DMS153 (cell line): ENCODE results near the gene TMPRSS13.
"Not testable (repeated sequence)": the region's sequence is repeated elsewhere in the genome, so short reads cannot be mapped to it uniquely, and the experiment has no call there.

Source experiments
- DNase-seq: peaks from one replicate; lab custom pipeline; 2025; lab: John Stamatoyannopoulos, UW

The TMPRSS13 gene

DNA sequence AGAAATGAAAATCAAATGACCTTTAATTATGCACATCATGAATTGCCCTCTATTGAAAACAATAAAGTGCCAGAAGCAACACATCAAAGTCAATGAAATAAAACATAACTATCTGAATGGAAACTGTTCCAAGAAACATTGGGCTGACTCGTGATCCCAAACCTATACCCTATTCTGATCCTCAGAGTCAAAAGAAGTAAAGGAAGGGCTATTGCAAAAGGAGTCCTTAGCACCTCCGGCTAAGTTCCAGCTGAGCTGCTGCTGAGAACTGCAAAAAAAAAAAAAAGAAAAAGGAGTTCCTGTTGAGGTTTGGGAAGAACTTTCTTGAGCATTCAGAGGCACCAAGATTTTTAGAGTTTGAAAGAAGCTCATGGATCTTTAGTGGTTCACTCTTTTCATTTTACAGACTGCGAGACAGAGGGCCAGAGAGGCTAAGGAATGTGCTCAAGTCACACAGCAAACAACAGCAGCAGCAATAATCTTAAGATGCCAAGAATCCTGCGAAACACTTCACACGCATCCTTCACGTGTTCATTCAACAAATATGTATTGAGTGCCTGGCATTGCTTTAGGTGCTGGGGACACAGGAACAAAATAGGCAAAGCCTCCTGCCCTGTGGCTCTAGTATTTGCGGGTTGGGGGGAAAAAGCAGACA, 841 bp upstream of the TMPRSS13 start:
- DNase-seq, result no peak

DNA sequence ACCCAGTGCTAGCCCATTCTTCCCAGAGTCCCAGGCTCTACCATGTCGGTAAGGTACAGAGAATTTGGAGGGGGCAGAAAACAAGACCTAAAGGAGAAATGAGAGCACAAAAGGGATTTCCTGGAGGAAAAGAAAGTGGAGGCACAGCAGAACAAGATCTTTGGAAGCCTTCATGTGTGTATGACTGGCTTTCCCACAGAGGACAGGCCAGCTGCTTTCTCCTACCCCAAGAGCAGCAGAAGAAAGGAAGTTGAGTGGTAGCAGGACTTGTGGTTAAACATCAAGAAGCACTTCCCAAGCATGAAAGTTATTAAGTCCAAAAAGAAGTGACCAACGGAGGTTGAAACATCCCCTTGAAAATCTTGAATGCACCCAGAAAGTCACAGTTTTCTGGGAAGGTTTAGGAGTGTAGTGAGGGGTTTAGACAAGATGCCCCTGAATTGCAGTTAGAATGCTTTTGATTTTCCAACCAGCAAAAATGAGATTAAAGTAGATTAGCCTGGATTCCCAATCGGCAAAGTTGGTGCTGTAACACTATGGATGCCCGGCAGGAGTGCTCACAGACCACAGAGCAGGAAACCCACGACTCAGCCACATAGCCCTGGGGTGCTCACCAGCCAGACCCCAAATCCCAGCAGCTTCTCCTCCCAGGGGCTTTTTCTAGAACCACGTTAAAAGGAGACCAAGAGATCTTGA, 608 bp downstream of the TMPRSS13 start:
- no peak for DNase-seq

DNA sequence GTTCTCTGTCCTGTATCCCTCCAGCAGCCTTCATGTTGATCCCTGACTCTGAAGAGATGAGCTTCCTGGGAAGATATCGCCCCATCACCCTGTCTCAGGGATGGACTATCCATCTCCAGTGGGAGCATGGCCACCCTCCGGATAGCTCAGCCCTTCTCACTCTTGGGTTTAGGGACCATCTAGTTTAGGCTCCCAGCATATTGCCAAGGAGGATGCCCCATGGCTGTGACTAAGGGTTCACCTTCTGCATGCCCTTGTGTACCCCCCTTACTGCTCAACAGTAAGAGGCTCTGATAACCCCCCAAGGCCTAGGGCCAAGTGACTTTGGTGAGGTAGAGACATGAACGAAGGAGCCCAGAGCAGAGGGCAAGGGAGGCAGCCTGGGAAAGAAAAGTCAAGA, 1.3 kb downstream of the TMPRSS13 start:
- DNase-seq, result no peak

DNA sequence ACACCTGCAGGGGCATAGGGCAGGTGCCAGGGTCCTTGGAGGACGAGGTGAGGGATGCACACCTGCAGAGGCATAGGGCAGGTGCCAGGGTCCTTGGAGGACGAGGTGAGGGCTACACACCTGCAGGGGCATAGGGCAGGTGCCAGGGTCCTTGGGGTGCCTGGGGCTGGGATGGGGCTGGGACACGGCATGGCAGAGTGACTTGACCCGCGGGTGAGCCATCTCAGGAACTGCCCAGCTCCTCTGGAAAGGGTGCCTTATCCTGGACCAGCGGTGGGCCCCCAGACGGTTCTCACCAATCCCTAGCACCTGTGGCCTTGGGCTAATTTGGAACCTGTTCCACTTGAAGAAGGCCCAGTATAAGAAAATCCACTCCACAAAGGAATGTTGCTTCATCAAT, 3.0 kb downstream of the TMPRSS13 start:
- DNase-seq, result not testable (repeated sequence)

DNA sequence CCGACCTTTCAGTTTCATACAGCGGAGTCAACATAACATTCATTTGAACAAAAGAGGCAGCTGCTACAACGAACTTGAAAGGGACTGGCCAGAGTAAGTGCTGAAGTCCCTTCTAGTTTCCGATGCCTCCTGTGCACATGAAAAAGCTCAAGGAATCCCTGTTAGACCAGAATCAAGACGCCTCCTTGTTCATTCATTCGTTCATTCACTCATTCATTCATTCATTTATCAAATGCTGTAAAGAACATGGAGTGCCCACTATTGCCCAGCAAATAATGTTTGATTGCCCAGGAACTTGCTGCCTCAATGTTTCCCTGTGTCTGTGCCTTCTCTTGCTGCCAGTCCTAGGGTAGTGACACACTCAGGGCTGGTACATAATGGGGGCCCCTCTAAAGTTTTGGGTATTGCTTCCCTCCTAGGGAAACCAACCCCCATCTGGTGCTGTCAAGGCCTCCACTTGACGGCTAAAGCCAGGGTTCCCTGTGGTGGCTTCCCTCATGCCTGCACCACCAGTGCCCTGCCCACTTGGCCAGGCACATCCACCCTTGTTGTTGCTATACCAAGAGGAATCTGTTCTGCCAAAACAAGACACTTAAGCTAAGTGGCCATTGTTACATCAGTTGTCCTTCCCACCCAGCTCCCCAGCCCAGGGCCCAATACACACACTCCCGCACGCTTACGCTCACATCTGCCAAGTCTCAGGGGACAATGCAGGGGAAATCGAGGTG, 3.8 kb downstream of the TMPRSS13 start:
- DNase-seq, result peak; percentile 90

DNA sequence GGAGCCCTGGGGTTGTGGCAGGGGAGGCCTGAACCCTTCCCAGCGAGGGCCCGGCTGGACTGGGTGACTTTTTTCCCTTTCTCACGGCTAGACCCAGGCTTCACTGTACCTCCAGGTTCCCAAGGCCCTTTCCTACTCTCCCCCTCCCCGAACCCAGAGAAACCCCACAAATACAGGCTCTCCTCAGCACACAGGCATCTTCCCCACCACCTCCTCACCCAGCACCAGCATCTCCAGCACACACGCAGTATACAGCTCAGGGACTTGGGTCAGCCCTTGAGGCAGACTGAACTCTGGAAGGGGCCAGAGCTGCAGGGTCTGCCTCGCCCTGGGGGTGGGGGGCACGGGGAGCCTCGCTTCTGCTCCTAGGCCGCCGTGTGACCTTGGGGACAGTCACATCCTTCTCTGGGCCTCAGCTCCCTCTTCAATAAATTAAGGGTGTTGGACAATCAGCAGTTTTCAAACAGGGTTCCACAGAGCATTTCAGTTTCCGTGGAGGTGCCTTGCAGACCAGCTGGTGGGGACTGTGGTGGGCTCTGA, 4.5 kb downstream of the TMPRSS13 start:
- no peak for DNase-seq

DNA sequence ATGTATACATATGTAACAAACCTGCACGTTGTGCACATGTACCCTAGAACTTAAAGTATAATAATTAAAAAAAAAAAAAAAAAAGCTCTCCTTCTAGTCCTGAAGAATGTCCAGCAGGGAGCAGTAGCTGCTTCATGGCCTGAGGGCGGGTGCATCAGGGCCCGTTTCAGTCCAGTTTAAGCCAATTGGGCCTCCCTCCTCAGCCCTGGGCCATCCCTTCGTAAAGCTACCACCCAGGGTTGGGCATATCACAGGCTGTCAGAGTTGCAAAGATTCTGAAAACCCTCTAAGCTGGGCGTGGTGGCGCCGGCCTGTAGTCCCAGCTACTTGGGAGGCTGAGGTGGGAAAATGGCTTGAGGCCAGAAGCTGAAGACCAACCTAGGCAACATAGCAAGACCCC, 5.4 kb downstream of the TMPRSS13 start:
- no peak for DNase-seq

DNA sequence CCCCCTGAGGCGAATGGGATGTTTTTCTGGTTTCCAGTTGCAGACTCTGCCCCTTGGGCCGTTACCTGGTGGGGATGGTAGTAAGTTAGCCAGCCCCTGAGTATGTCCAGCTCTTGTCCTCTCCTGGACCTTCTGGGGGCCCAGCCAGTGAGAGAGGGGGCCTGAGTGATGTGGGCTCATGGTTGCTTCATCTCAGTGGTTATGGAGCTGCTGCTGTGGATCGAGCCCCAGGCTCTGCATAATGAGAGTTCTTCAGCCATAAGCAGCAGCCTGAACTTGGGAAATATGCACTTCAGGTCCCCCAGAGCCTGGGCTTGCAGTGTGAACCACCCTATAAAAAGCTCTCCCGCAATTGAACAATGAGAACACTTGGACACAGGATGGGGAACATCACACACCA, 5.9 kb downstream of the TMPRSS13 start:
- no peak for DNase-seq

DNA sequence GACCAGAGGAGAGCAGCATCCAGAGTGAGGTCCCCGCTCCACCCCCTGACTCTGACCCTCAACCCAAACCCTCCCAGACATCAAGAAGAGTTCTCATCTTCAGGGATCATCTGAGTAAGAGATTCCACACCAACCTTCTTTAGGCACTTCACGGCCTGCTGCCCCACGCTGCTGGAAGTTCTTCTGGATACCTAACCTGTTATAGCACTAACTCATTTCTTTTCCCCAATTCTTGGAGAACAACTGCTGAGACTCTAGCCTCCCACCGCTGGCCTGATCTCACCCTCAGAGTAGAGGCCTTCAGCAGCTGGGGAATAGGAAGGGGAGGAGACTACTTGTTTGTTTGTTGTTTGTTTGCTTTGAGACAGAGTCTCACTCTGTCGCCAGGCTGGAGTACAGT, 7.3 kb downstream of the TMPRSS13 start:
- no peak for DNase-seq

DNA sequence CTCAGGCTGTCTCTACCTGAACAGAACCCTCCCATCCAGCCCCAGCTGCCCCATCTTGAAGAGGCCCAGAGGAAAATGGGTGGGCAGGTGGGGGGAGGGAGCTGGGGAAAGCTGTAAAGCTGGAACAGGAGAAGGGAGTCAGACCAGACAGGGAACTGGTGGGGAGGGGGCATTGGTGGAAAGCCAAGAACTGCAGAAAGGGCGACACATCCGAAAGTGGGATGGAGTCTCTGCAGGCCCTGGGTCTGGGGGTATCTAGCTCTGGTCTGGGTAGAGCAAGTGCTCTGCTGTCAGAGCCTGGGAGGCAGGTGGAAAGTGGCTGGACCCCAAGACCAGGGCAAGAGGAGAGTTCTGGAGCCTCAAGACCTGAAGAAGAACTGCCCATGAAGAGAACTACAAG, 7.7 kb downstream of the TMPRSS13 start:
- DNase-seq, result no peak

DNA sequence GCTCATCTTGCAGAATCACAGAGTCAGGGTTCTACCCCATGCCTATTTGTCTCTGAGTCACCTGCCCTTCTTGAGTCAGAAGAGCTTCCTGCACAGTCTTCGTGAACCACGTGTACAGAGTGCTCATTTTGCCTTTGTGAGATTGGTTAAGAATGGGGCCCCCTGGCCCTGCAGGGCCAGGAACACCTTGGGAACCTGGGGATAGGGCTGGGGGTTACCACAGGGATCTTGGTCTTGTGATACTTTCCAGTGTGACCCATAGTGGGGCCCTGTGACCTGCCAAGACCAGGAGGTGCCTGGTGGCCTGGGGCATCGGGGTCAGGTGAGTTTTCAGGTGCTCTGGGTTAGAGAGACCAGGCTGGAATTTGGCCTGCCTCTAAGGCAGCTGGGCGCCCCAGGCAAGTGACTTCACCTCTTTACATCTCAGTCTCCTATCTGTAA, 9.4 kb downstream of the TMPRSS13 start:
- no peak for DNase-seq

DNA sequence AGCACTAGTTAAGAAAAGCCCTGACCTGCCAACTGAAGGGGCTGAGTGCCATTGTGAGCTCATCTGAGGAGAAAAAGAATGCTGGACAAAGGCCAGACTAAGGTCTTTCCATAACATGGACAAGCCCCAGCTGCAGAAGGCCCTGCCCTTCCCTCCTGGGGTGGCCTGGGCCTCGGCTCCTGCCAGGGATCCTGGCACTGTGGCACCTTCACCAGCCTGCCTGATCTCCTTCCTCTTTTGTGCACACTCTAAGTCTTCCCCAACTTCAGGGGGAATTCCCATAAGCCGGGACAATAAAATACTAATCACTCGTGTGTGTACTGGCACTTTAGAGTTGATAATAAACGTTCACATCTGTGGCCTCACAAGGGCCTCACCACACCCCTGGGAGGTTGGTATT, 9.9 kb downstream of the TMPRSS13 start:
- DNase-seq, result no peak

DNA sequence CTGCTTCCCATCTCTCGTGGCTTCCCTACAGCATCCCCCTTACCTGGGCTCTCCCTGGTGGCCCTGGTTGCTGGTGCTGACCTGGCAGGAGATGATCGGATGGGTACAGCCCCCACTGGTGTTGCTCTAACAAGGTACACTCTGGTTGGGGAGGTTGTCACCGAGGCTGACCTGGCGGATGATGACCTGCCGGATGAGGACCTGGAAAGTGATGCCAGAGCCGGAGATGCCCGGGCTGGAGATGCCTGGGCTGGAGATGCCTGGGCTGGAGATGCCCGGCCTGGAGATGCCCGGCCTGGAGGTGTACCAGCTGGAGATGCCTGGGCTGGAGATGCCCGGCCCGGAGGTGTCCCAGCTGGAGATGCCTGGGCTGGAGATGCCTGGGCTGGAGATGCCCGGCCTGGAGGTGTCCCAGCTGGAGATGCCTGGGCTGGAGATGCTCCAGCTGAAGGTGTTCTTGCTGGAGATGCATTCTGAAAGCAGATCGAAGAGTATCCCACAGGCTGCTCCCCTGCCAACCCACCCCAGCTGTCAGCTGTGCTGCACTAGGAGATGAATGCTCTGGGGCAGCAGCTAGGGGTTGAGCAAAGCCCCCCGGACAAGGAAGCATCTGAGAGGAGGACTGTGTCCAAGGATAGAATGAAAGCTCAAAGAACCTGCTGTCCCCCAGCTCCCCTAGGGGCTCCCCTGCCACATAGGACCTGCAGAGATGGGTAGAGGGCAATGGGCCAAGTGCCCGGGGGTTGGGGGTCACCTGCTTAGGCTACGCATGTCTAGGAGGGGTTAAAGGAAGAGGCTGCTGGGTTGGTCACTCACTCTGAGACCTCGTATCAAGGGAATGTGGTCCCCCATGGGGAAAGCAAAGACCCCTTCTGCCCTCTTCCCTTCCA, 10.6 kb downstream of the TMPRSS13 start:
- DNase-seq, result no peak

DNA sequence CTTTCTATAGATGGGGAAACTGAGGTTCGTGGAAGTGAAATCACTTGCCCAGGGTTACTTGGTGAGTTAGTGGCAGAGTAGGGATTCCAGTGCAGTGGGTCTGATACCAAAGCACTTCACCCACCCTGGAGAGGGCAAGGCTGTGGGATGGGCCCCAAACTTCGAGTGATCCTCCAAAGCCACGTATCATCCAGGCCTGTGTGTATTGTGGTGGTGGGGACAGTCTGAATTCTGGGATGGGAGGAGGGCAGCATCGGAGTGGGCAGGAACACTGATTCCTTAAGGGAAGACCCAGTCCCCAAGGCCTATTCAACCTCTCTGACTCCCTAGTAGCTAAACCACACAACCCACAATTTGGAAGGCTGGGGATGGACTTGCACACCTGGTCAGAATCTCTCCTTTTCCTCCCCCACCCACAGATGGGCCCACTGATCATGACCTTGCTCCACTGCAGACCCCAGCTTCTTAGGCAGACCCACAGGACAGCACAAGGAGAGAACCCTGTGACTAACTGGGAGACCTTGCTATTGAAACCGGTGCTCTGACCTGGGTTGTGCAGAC, 11.5 kb downstream of the TMPRSS13 start:
- no peak for DNase-seq

DNA sequence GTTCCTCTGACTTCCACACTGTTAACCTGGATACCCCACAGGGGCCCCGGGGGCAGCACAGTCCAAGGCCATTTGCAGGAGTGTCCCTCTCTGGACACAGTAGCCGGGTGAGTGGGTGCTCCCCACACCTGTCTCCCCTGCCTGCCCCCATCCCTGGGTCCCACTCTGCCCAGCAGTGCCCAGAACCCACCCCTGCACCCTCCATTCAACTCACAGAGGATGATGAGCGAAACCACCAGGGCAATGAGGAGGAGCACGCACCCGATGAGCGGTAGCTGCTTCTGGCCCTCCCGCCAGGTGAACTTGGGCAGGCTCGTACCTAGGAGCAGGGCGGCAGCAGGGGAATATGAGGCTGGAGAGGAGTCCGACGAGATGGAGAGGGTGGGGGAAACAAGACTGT, 12.2 kb downstream of the TMPRSS13 start:
- DNase-seq, result no peak

DNA sequence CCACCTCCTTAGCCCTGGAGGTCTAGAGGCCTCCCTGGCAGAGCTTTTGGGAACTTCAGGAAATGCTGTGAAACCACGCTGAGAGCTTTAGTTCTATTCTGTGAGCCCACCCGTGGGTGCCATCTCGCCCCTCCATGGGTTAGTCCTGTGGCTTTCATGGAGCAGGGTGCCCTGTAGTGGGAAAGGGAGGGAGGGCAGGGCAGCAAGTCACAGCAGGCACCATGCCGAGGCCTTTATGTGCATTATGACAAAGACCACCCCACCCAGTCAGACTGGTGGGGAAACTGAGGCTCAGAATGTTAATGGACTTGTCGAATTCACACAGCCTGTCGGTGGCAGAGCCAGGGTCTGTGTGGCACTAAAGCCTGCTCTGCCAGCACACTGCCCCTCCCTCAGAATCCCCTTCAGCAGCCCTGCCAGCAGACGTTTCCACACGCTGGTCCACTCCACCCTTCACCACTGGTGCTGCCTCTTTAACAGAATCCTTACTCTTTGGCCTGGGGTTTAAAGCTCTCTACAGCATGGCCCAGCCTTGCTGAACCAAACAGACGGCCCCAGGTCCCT, 13.4 kb downstream of the TMPRSS13 start:
- DNase-seq, result no peak

DNA sequence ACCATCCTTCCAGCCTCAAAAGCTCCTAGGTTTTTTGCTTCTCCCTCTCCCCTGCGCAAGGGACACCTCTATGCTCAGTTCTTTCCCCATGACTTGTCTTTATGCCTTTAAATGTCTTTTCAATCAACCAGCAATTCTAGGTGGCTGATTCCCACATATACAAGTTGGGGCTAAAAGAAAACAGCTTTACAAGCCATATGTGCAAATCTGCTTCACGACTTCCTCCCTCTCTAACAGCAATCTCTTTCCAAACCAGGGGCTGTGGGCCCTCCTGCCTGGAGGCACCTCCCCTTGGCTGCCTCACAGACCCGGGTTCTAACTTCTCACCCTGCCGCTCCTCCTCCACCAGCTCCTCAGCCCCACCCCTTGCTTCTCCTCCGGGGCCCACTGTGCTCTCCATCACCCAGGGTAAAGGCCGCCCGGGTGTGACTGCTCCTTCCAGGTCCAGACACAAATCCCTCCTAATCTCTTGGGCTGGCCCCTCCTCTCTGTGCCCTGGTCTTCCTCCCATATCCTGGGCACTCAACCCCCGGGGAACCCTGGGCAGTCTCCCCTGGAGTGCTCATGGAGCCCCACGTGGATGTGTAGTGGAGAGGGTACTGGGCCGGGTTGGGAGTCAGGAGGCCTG, 14.1 kb downstream of the TMPRSS13 start:
- no peak for DNase-seq

DNA sequence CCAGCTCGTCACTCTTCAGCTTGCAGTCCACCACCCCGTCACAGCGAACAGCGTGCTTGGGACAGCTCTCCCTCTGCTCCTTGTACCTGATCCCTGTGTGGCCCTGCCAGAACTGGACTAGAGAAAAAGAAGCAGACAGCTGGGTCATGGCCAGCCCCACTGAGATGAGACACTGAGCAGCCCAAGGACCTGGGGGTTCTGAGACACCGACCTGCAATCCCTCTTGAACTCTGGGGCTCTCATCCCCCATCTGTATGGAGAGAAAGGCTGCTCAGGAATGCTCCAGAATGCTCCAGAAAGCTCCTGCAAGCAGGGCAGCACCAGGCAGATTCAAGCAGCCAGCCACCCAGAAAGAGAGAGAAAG, 14.8 kb downstream of the TMPRSS13 start:
- DNase-seq, result no peak

DNA sequence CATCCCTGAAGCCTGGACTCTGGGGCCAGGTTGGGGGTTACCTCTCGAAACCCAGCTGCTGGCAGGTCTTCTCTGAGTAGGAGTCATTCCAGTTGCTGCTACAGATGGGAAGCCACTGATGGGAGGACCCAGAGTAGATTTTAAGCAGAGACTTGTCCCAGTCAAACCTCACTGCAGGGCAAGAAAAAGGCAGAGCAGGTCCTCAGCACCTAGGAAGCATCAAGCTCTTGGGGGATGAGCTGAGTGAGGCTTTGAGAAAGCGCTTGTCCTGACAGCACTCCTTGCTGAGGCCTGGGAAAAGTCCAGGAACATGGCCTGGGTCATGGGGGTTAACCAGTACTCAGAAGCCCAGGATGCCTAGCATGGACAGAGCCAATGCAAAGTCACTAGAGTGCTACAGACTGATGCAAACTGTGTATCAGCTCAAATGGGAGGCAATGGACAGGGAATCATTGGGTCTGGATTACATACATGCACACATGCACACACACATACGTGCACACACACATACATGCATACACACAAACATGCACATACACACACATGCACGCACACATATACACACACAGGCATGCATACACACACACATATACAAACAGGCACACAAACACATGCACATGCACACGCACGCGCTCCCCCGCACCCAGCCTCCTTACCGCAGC, 15.3 kb downstream of the TMPRSS13 start:
- no peak for DNase-seq

DNA sequence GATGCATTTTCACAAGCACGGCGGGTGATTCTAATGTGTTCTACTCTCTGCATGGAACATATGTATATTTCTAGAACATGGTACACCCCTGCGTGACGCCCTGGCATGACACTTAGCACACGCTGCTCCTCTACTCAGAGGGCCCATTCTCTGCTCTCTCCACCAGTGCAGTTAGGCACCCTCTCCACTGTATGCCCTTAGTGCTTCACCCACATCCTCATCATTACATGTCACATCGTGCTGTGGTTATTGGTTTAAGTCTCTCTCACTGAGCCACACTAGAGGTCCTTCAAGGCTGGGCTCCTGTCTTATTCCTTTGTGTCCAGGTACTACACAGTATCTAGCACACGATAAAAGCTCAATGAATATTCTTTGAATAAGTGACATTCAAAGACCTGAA, 16.7 kb downstream of the TMPRSS13 start:
- DNase-seq, result no peak
